ENCODE data around the gene CPNE5.
A peak's percentile ranks its signal among the peaks of the same experiment; 100 is the strongest.

Gene CPNE5

DNA sequence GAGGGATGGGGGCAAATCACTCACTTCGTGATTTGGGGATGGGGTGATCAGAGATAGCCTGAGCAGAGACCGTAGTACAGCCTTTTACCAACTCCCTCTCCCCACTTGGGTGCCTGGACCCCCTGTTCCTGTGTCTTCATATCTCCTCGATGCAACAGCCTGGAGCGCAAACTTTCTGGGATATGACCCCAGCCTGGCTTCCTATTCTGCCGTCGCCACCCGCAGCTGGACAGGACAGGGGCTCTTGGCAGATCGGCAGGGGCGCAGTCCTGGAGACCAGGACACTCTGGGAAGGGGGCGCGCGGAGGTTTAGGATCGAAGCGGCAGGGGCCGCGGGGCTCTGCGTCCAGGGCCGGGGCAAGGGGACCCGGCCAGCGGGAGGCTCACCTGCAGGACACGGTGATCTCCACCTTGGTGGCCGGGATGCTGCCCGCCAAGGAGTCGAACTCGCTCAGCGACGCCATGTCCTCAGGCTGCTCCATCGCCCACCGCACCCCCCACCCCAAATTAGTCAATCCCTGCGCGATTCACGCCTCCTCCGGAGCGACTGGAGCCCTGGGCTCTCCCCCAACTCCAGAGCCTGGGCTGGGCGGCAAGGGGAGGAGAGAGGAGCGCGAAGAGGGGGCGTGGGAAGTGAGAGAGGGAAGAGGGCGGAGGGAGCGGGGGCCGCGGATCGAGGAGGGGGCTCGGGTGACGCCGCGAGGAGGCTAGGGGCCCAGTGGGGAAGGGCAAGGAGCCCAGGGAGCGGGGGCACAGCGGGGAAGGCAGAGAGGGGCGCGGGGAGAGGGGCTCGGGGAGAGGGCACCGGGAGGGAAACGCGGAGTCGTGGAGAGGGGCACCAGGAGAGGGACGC lies at the start of gene CPNE5:
Gene CPNE5 (minus strand): TSS at position 549 of the 853 bp plus-strand sequence. CDS start 67 bp downstream, at position 482.
- DNase-seq (ENCODE audit: low read depth): no peak

DNA sequence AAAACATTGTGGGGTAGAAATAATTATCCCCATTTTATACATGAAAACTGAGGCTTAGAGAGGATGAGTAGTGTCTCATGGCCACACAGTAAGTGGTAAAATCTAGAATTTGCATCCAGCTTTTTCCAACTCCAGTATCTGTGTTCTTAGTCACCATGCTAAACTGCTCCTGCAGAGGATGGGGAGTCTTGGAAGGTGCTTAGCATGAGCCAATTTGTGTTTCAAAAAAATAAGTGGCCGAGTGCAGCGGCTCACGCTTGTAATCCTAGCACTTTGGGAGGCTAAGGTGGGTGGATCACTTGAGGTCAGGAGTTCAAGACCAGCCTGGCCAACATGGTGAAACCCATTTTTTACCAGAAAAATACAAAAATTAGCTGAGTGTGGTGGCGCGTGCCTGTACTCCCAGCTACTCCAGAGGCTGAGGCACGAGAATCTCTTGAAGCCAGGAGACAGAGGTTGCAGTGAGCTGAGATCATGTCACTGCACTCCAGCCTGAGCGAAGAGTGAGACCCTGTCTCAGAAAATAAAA lies 48.9 kb upstream of the CPNE5 start:
- DNase-seq (ENCODE audit: low read depth): no peak

DNA sequence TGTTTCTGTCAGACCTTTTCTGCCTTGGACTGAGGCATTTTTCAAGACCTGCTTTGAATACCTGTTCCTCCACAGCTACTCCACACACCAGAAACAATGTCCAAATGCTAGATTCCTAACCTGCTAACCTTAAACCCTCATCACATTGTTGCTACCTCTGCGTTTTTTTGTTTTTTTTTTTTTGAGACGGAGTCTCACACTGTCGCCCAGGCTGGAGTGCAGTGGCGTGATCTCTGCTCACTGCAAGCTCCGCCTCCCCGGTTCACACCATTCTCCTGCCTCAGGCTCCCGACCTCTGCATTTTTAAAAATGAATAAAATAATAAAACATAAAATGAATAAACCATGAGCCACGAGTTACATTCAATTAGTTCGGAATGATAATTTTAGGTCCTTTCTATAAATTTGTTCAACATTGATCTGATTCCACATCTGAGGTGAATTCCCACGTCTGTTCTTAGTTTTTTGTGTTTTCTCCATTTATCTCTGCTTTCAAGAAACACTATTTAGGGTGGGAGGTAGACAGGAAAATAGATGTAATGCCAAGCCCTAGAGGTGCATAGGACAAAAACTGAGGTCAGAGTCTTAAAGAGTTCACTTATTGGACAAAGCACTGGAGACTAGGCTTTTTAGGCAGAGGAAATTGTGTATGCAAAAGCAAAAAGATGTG lies 47.8 kb upstream of the CPNE5 start:
- DNase-seq (ENCODE audit: low read depth): no peak

DNA sequence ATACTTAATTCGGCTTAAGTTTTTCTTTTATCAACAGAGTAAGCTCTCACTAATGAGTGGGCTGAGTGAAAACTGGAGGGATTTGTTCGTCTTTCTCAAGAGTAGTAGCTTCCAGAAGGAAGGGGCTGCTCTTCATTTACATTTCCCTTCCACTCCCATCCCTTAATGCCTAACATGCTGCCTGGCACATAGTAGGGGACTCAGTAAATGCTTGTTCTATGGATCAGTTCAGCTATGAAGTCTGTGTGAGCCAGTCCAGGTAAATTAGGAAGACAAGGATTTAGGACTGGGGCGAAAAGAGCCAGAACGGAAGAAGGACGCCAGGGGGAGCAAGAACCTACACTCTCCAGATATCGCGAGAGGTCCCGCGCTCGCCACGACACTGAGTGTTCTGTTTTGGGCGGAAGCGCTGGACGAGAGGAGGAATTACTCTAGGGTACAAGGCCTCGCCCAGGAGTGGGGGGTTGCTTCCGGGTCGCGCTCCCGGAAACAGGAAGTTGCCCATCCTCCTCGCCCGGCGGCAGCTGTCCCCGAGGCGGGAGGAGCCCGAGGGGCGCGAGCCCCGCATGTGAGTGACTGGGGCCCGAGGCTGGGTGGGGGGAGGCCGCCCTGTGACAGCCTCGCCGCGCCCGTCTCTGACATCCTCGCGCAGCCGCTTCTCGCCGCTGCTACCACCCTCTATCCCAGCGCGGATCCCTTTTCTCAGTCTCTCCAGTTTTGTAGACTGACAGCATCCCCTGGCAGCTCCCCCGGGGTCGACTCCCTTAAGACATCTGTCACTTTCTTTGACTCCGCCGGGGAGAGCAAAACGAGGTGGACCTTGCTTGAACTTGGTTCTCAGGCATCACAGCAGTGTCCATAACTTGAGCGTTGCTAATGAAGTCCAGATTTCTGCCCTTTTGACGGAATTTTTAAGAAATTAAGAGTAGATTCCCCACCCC lies 46.5 kb upstream of the CPNE5 start, which contains the start of gene C6orf89:
Gene C6orf89 (plus strand): TSS at position 492 of the 941 bp plus-strand sequence. CDS start 13,493 bp downstream, outside the sequence.
- DNase-seq (ENCODE audit: low read depth): peak; percentile 77

DNA sequence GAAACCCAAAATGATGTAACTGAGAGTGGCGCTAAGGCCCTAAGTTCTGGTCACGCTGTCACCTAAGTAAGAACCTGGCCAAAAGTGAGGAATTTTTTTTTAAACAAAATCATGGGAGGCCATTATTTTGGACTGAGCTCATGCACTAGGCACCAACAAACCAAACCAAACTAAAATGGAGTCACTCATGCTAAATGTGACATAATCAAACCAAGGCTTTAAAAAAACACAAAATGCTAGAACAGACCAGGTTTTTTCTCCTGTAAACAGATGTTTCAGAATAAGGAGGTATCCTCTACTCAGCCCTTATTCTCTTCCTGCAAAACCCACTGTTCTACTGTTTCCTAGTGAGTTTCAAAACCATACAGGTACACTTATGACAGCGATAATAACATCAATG lies 45.4 kb upstream of the CPNE5 start:
- no peak for DNase-seq (ENCODE audit: low read depth)

DNA sequence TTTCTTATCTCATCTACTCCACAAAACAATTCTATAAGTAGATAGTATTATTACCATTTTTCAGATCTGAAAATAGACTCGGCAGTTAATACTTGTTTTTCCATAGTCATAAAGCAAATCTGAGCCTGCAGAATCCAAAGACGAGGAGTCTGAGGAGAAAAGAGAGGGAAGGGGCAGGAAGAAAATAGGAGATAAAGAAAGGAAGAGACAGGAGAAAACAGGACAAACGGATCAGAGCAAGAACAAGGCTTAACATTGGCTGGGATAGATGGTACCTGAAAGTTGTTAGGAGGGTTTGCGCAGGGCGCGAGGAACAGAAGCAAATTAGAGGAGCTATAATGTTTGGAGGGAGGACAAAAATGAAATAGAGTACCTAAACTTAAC lies 36.0 kb upstream of the CPNE5 start:
- DNase-seq (ENCODE audit: low read depth): no peak

DNA sequence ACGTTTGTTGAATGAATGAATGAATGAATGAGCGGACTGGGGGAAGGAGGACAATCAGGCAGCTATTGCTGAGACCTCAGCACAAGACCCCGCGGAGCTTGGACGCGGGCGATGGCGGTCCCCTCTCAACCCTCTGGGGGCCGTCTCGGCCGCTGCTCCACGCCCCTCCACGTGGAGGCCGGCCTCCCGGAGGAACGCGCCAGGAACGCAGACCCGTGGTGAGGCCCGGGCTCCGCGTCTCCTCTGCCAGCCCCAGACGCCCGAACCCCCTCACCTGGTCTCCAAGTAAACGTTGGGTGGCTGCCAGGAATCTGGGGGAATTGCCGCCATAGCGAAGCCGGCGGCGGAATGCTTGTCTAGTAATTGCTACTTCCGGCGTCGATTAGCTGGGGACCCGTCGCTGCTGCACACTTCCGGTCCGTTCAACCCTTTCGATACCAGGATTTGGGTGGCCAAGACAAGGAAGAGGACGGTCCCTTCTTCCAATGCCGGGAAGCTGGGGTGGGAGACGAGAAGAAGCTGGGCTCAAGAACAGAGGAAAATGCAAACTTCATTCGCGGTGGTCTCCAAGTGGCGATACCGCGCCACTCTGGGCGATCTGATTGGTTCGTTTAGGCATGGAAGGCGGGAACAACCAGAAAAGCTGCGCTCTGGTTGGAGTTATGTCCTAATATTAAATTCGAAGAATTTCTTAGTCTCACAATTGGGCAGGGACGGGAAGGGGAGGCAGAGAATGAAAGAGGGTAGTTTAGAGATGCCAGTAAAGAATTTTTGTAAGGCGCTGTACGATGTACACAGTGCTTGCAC lies 35.4 kb upstream of the CPNE5 start, which contains the start of gene PPIL1:
Gene PPIL1 (minus strand): TSS at position 361 of the 807 bp plus-strand sequence. CDS start 31 bp downstream, at position 330.
- peak; percentile 62 for DNase-seq (ENCODE audit: low read depth)

DNA sequence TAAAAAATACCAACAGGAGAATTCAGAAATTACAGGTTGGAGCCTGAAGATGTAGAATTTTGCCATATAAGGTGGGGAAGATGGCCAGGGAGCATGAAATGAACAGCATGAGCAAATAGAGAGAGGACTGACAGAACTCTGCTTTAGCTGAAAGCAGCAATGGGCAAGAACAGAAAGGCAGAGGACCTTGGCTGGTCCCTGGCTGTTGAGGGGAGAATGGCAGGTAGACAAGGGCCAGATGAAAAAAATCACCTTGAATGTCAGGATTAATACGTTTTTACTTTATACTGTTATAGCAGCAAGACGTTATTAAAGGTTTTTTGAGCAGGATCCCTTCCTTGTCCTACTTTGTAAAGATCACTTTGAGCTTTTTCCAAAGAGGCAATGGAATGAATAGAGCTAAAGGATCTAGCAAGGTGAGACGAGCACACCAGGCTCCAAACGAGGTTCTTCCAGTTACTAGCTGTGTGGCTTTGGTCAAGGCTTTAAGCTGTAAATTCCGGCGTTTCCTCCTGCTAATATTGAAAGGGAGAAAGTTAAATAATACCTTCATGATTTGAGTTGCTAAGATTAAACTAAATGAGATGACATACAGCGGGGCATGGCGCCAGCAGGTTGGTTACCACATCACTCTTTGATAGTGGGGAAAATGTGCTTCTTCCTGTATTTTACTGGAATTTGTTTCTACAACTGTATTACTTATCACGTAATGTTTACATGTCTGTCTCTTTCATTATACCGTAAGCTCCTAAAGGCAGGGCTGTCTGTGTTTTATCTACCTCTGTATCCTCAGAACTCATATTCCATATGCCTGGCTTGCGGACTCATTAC lies 34.6 kb upstream of the CPNE5 start:
- DNase-seq (ENCODE audit: low read depth): no peak

DNA sequence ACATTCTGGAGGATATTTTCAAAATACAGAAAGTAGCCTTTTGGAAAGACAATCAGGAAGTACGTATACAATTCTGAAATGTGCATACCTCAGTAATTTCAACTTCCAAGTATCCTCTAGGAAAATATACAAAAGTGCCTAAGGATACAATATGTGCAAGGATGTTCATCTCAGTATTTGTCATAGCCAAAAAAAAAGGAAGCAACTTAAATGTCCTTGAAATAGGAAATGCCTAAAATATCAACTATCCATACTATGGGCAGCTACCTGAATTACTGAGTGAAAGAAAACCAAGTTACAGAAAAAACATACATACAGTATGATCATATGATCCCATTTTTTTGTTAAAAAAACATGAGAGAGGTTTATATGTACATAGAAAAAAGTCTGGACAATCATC lies 33.9 kb upstream of the CPNE5 start:
- no peak for DNase-seq (ENCODE audit: low read depth)

DNA sequence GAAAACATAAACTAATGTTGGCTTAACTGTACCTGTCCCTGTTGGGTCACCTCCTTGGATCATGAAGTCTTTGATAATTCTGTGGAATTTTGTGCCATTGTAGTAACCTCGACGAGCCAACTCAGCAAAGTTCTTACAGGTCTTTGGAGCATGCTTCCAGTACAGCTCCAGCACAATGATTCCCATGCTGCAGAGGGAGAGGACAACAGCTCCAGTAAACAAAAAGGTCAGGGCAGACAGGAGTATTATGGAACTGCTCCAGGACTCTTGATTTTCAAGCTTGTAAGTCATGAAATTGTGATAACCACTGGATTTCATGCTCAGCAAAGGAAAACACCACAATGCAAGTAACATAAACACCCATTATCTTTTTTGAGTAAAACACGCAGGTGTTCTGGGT lies 32.4 kb upstream of the CPNE5 start:
- DNase-seq (ENCODE audit: low read depth): no peak

DNA sequence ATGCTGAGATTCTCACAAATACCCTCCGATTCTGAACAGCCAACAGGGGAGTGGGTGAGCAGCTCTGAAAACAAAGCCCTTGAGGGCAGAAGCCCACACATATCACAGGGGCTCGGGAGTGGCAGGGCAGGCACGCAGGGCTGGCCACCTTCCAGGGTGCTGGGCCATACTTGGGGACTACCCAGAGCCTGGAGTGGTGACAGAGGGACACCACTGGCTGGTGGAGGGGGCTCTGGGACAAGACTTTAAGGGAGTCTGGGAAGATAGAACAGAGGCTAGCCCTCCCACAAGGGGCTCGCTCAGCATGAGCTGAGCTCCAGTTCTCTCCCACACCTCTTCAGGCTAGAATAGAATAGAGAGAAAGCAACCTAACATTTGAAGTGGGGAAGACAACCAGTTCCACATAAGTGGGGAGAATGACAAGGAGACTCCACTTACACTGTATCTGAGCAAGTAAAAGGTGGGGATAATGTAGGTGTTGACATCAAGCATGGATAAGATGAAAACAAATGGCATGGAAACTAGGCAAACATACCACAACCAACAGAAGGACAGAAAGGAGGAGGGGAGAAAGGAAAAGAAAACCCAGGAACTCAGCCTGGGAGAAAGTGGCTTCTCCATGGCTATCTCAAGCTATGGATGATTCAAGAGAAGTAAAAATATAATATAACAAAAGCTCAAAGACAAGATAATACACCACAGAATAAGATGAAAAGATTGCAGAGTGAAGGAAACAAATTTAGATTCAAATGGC lies 28.4 kb upstream of the CPNE5 start:
- no peak for DNase-seq (ENCODE audit: low read depth)

DNA sequence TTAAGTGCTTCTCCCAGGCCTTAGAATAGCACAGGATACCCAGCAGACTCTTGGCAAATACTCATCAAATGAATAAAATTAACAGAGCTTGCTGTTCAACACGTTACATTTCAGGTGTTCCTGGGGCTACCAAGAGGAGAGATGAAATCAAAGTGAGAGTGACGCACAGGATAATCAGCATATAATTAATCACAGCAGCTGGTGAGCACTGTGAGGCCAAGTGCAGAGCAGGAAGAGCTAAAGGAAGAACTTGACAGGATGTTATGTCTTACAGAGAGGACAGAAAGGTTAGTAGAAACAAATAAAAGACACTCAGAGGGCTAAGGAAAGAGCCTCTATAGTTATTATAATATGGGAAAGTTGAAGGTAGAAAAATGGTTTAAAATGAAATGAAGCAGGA lies 26.6 kb upstream of the CPNE5 start:
- no peak for DNase-seq (ENCODE audit: low read depth)

DNA sequence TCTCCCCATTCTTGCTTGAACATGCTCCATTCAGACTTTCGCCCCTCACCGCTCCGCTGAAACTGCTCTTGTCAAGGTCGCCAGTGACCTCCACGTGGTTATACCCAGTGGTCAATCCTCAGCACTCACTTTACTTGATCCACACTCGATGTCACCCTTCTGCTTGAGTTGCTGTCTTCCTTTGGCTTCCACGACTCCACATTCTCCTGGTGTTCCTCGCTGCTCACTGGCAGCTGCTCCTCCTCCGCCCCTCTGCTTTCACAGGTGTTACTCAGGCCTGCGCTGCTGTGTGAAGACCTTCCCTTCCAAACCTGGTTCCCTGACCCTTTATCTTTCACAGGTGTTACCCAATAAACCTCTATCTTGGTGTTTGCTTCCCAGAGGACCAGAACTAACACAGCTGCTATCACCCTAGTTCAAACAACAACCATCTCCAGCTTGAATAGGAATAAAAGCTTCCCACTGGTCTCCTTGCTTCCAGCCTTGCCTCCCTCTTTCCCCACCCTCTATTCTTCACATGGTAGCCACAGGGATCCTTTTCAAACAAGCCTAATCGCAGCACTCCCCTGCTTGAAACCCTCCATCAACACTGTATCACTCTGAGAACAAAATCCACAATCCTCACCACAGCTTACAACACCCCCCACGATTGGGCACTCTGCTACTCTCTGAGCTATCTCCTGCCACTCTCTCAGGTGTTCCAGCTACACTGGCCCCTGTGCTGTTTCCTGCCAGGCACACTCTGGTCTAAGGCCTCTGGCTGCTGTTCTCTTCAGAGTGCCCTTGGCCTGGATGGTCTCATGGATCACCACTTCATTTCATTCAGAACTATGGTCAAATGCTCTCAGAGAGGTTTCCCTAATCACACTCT lies 24.7 kb upstream of the CPNE5 start:
- no peak for DNase-seq (ENCODE audit: low read depth)

DNA sequence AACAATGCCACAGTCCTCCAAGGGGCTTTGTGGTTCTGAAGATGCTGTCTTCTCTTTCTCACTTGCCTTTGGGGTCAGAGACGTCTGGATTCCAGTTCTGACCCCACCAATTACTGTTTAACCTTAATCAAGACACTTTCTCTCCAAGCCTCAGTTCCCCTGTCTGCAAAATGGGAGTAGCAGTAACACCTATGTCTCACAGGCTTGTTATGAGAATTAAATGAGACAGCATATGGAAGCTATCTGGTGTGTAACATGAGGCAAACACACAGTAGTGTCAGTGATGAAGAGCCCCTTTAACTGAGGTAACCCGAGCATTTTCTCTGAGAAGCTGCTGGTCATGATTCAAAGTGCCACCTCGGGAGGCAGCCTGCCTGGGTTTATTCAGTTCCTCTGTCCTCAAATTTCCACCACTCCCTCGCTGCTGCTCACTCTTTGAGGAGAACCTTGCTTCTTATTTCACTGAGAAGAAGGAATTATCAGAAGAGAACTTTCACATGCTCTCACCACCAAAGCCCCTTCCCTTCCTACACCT lies 23.7 kb upstream of the CPNE5 start:
- DNase-seq (ENCODE audit: low read depth): no peak

DNA sequence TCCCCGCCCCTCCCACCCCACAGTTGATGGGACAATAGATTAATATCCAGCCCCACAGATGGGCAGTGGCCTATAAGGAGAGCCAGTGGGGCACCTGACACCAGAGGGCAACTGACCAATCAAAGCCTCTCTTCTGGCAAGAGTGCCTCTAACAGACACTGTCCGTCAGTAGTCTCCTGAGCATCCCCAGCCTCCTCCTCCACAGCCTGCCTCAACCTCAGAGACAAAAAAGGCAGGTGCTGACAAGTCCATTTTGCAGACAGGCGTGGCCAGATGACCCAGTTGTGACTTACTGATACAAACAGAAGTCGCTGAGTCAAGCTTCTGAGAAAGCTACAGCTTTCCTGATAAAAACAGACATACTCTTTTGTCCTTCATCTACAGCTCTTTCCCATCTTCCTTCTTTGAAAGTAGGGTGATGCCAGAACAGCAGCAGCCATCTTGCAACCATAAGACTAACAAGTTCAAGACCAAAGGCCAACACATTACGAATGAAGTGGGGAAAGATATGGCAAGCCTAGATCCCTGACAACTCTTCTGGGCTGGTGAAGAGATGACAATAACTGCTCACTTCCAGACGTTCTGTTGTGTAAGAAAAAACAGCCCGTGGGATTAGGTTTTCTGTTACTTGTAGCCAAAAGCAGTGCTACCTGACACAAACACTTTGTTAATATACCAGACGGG lies 23.1 kb upstream of the CPNE5 start:
- DNase-seq (ENCODE audit: low read depth): no peak

DNA sequence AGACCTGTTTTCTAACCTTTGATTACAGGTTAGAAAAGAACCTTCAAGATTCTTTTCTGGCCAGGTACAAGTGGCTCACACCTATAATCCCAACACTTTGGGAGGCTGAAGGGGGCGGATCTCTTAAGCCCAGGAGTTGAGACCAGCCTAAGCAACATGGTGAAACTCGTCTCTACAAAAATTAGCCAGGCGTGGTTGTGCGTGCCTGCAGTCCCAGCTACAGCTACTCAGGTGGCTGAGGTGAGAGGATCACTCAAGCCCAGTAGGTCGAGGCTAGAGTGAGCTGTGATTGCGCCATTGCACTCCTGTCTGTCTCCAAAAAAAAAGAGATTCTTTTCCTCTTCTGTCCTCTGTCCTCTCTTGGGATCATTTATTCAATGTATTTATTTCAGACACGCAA lies 20.9 kb upstream of the CPNE5 start:
- no peak for DNase-seq (ENCODE audit: low read depth)

DNA sequence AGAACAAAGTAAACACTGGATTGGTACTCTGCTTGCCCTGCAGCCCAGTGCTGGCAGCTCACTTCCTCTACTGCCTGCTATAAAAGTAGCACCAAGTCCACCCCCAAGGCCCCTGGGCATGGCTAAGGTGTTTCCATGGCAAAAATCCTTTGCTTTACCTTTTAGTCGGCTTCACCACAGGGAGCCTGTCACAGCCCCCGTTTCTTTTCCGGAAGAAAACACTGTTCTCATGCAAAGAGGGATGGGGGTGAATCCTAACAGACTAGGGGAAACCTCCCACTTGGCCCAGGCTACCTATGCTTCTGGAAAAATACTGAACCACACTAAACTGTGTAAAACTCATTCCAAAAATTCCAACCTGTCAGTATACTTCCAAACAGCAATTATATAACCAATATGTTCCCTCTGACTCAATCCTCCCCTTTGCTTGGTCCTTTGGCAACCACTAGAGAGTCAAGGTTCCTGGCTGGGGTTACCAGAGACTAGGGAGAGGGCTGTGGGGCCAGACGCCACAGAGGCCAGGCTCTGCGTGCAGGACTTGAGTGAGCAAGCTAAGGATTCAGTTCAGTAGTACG lies 19.2 kb upstream of the CPNE5 start:
- DNase-seq (ENCODE audit: low read depth): peak; percentile 45

All from GM04503 (cell line).